ENCODE measurements around the gene ZCCHC24. TPM values are rescaled to one million over a fixed set of nuclear protein-coding genes. Genes with fewer than 3 reads are reported as not detected.

ZCCHC24 gene
- total RNA-seq, 2 experiments from 2014 or later: 0.67 to 0.85 TPM

- no peak overlapping the region for H3K27ac Mint-ChIP-seq
- no peak for ATAC-seq (ENCODE audit: poor library complexity)
- H3K4me3 Mint-ChIP-seq: no peak overlapping the region
- Histone ChIP-seq H3K27me3 (ENCODE audit: control insufficient read depth in 1 of 2, insufficient read depth in 2 of 2, low read length in 2 of 2) (no peaks in the 10 kb centered on the region), H3K27ac (ENCODE audit: low read depth in 1 of 2, low read length in 2 of 2) (no peak overlapping the region), H3K4me3 (ENCODE audit: low read length) (no peak overlapping the region), H3K36me3 (ENCODE audit: insufficient read depth, low read length) (no peaks in the 10 kb centered on the region), H3K9me3 (ENCODE audit: control insufficient read depth in 1 of 2, insufficient read depth in 1 of 2, low read length in 2 of 2) (no peaks in the 10 kb centered on the region), H3K4me1 (ENCODE audit: insufficient read depth, low read length) (no peaks in the 10 kb centered on the region)
- H3K27me3 Mint-ChIP-seq: no peaks in the 10 kb centered on the region
- peak in 2 of 14 experiments; percentile 1 to 16 for DNase-seq
- no peaks in the 10 kb centered on the region for H3K9me3 Mint-ChIP-seq
- H3K36me3 Mint-ChIP-seq (ENCODE audit: low read depth): no peaks in the 10 kb centered on the region
- TF ChIP-seq, protein P1, sequence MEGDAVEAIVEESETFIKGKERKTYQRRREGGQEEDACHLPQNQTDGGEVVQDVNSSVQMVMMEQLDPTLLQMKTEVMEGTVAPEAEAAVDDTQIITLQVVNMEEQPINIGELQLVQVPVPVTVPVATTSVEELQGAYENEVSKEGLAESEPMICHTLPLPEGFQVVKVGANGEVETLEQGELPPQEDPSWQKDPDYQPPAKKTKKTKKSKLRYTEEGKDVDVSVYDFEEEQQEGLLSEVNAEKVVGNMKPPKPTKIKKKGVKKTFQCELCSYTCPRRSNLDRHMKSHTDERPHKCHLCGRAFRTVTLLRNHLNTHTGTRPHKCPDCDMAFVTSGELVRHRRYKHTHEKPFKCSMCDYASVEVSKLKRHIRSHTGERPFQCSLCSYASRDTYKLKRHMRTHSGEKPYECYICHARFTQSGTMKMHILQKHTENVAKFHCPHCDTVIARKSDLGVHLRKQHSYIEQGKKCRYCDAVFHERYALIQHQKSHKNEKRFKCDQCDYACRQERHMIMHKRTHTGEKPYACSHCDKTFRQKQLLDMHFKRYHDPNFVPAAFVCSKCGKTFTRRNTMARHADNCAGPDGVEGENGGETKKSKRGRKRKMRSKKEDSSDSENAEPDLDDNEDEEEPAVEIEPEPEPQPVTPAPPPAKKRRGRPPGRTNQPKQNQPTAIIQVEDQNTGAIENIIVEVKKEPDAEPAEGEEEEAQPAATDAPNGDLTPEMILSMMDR (IDR thresholded peaks at IDR 0.05): no peak
- ChIA-PET POLR2A (no interaction called here), CTCF (no interaction called here)
- no peaks in the 10 kb centered on the region for H3K4me1 Mint-ChIP-seq (ENCODE audit: low read depth)
- intact Hi-C loops (cut with DNase I, micrococcal nuclease): no loop called here
Observed at GRCh38 chr10:79385392-79385795, 60.0 kb downstream of the ZCCHC24 start.

- Histone ChIP-seq H3K9me3 (ENCODE audit: control insufficient read depth in 1 of 2, insufficient read depth in 1 of 2, low read length in 2 of 2) (no peaks in the 10 kb centered on the region), H3K4me3 (ENCODE audit: low read length) (no peak overlapping the region), H3K36me3 (ENCODE audit: insufficient read depth, low read length) (no peaks in the 10 kb centered on the region), H3K27me3 (ENCODE audit: control insufficient read depth in 1 of 2, insufficient read depth in 2 of 2, low read length in 2 of 2) (no peaks in the 10 kb centered on the region), H3K27ac (ENCODE audit: low read depth in 1 of 2, low read length in 2 of 2) (no peak overlapping the region), H3K4me1 (ENCODE audit: insufficient read depth, low read length) (no peaks in the 10 kb centered on the region)
- POLR2A ChIA-PET: no interaction called here
- ATAC-seq (ENCODE audit: poor library complexity): no peak
- Mint-ChIP-seq H3K27me3 (no peaks in the 10 kb centered on the region), H3K36me3 (ENCODE audit: low read depth) (no peaks in the 10 kb centered on the region), H3K27ac (no peak overlapping the region), H3K4me1 (ENCODE audit: low read depth) (no peaks in the 10 kb centered on the region), H3K4me3 (no peak overlapping the region), H3K9me3 (no peaks in the 10 kb centered on the region)
- peak in 2 of 14 experiments; percentile 2 to 25 for DNase-seq
- CTCF ChIA-PET: no interaction called here
- intact Hi-C loops (cut with DNase I, micrococcal nuclease): no loop called here
- TF ChIP-seq, protein P1 (IDR thresholded peaks at IDR 0.05): no peak
Observed at GRCh38 chr10:79384773-79385391, 60.5 kb downstream of the ZCCHC24 start.

DNA sequence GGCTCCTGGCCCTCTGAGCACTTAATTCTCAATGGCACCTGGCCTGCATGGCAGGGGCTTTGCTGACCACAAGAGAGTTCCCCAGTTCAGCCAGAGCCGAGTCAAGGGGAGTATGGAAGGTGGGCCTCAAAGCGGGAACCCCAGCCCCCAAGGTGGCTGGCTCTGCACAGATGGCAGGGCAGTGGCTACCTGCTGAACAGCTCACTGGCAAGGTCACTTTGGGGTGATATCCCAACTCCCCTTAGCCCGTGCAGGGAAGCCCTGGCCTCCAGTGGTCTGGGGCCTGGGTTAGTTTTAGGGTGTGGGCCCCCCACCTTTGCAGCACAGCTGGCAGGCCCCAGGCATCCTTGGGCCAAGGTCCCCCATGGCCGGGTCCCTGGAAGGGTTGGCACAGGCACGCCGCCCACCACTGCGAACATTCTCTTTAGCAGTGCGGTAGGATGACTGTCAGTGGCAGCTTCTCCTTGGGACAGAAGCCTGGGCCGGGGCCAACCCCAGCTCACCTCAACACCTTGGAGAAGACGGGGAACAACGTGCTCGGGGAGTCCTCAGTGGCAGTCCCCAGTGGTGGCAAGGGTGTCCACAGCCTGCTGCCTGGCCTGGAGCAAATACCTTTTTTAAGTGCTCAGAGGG, 61.3 kb downstream of the ZCCHC24 start:
- no peak overlapping the region for H3K27ac Mint-ChIP-seq
- TF ChIP-seq, protein P1 (IDR thresholded peaks at IDR 0.05): no peak
- H3K36me3 Mint-ChIP-seq (ENCODE audit: low read depth): no peaks in the 10 kb centered on the region
- no peaks in the 10 kb centered on the region for H3K9me3 Mint-ChIP-seq
- H3K27me3 ChIP-seq (ENCODE audit: control insufficient read depth in 1 of 2, insufficient read depth in 2 of 2, low read length in 2 of 2): no peaks in the 10 kb centered on the region
- H3K27me3 Mint-ChIP-seq: no peaks in the 10 kb centered on the region
- H3K9me3 ChIP-seq (ENCODE audit: control insufficient read depth in 1 of 2, insufficient read depth in 1 of 2, low read length in 2 of 2): no peaks in the 10 kb centered on the region
- peak in 2 of 14 experiments; percentile 4 to 23 for DNase-seq
- ATAC-seq (ENCODE audit: poor library complexity): no peak
- POLR2A ChIA-PET: no interaction called here
- CTCF ChIA-PET: no interaction called here
- no peak overlapping the region for H3K4me3 ChIP-seq (ENCODE audit: low read length)
- H3K4me1 Mint-ChIP-seq (ENCODE audit: low read depth): no peaks in the 10 kb centered on the region
- H3K4me1 ChIP-seq (ENCODE audit: insufficient read depth, low read length): no peaks in the 10 kb centered on the region
- intact Hi-C loops (cut with DNase I, micrococcal nuclease): no loop called here
- no peak overlapping the region for H3K27ac ChIP-seq (ENCODE audit: low read depth in 1 of 2, low read length in 2 of 2)
- no peaks in the 10 kb centered on the region for H3K36me3 ChIP-seq (ENCODE audit: insufficient read depth, low read length)
- H3K4me3 Mint-ChIP-seq: no peak overlapping the region

Measured in CD4-positive, alpha-beta T cell (primary cell).